GM19452 (cell line): ENCODE data around the gene AMZ2.

Experiments used
- ATAC-seq: cut with Tn5 transposase; IDR thresholded peaks from one replicate; pipeline ENCODE4 v1.9.1; 2021; ENCODE audit not compliant: unreplicated experiment

Gene AMZ2

DNA sequence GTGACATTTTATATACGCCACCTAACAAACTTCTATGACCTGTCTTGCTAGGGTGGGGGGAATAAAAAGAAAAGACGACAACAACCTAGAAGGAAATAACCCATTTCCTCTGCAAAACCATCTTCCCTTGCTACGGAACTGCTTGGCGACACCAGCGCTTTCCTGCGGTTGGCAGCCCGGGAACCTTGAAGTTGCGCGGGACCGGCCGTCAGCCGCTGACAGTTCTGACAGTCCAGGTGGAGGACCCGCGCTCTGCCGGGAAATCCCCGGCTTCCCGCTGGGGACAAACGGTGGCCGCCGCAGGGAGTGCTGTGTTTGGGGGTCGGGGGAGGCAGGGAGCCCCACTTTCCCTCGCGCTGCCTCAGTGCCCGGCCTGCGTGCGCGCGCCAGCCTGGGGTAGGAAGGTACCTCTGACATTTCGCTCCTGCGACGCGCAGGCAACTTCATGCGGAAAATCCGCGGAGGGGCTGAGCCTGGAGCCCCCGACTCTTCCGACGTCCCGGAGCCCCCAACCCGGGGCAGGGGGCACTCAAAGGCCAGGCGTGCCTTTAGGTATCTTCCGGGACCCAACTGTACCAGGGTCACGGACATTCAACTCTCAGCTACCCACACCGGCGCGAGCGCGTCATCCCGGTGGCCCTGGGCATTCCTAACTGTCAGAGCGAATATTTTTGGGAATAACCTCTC lies 42.6 kb downstream of the AMZ2 start:
- no peak for ATAC-seq

DNA sequence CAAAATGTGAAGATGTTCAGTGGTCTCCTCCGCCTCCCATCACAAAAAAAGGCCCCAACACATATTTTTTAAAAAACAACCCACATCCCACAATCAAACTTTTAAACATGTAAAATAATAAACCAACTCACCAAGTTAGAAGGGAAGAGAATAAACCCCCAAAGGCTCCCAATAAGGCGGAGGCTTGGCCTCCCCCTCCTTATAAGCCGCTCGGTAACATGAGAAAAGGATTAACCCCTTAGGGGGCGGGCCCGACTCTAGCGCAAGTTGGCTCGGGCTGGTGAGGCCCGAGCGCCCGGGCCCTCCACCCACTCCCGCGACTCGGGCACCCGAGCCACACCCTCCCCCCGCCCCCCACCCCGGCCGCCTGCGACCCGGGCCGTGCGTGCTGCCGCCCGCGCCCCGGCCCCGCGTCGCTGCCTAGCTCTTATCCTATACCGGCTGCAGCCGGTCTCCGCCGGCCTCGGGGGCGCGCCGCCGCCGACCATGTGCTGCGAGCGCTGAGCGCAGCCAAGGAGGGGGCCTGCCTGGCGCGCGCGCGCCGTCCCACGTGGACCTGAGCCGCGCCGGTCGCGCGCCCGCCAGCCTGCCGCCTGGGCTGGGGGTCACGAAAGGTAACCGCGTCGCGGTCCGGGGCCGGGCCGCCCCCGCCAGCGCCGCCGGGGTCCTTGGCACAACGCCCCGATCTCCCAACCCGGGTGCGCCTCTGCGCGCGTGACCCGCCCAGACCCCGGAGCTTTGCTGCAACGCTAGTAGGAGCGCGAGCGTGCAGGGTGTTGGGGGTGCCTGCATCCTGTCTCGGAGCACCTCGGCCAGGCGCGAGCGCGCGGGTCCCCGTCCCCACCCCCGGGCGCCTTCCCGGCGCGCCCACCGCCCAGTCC lies 43.4 kb downstream of the AMZ2 start, which contains the start of the genes ARSG and SLC16A6:
Gene ARSG (plus strand): TSS at position 541 of the 881 bp plus-strand sequence. CDS start 15,999 bp downstream, outside the sequence.
Gene SLC16A6 (minus strand): TSS at position 173 of the 881 bp plus-strand sequence. CDS start 12,807 bp downstream, outside the sequence.
- peak; percentile 51 for ATAC-seq

DNA sequence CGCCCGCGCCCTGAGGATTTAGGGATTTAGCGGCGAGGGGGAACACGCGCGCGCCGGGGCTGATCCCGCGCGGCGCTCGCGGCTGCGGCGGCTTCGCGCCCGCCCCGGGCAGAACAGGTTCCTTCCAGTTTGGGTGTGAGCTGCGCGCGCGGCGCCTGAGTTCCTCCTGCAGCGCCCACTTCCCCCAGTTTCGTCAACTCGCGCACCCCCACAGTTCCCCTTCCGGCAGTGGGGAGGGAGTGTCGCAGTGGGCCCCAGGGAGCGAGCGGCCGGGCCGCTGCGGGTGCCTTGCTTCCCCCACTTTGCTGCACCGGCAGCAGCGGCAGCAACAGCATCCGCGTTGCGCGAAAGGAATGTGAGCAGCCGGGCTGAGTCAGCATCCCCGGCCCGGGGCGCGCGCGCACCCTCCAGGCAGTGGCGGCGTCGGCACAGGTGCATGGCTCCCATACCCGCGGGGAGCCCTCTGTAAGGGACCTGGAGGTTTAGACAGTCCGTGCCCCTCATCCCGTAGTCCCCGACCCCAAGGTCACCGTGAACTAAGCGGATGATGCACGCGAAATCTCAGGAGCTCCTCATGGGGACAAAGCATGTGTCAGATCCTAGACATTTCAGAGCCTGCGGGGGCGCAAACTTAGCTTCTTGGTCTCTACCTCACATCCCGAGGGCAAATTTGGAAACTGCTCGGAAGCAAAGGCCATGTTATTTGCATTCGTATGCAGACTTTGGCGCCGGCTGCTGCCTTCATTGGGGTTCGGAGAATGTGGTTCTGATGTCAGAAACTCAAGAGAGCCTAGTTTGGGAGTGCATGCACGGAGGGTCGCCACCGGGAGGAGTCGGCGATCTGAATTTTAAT lies 44.2 kb downstream of the AMZ2 start:
- peak; percentile 54 for ATAC-seq

DNA sequence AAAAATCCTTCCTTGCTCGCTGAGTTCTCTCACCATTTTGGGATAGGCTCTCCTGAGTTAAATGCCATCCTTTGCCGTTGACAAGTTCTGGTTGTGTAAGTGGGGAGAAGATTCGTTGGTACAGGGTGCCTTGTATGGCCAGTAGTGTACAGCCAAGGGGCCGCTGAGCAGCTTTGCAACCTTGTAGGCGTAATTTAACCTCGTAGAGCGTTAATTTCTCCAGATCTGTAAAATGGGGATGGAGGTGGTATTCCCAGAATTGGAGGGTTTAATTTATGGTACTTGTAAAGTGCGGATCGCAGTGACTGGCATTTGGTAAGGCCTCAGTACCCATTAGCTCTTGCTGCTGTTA lies 44.8 kb downstream of the AMZ2 start:
- ATAC-seq = no peak

DNA sequence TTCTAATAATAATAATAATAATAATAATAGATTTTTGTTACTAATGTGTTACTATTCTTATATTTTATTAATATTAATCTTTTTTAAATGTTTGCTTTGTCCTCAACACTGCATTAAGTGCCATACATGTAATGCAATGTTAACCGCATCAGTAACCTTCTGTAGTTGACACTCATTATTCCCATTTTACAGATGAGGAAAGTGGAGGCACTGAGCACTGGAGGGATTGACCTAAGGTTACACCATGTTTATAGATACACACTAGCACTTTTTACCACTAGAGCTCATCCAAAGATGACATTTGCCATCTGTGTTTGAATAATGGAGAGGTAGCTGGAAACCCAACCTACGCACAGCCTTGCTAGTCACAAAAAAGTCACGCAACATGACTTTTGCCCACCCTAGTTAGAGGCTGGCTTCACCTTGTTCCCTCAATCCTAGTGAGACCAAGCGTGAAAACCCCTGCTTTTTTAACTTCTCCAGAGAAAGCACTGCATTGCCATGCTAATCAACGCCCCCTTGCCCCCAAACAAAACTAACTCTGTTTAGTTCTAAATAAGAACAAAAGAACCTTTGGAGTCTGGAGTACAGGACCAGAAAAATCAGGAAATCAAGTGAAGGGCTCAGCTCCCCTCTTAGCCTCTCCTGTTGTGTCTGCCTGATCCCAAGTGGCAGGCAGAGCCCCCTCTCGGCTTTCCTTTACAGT lies 45.8 kb downstream of the AMZ2 start:
- ATAC-seq = no peak

DNA sequence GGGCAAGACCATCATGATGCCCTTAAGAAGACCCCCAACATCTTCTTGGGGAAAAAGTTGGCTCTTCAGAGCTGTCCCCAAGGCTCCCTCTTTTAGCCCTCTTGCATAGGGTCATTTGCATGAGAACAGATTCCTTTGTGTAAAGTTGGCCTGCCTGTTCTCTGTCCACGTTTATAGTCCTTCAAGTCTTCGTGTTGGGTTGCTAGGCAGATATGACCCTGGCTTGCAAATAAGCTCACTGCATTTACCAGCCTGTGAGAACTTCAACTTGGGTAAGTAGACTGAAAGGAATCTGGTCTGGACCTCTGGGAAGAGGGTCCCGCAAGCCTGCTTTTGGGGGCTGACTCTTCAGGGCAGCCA lies 46.3 kb downstream of the AMZ2 start:
- ATAC-seq = no peak

DNA sequence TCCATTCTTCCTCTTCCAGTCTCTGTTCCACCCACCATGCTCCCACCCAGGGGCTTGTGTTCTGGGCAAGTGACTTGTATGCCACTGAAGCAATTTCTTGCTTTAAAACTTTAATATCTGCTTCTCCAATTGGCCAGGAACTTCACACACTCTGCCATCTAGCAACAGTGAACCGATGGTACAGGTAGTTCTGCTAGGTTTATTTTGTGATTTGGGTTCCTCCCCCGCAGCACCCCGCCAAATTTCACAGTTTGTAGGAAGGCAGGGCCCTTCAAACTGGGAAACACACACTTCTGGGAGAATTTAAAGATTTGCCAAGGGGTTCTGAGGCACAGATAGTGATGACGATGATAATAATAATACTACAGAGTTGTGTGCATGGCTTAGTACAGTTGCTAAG lies 46.8 kb downstream of the AMZ2 start:
- no peak for ATAC-seq

DNA sequence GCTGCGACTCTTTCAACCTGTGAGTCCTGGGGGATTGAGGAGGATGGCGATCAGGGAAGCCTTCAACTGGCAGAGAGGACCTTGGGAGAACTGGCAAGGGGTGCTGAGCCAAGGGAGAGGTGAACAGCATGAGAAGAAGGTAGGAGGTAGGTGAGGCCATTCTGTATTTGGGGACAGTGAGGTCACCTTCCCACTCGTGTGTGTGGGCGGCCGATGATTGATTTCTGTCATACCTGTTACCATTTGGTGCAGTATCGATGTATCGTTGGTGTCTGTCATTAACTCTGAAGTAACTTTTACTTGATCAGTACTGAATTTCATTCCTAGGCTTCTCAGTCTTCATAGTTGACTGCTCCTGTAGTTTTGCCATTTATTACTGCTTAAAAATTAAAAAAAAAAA lies 47.2 kb downstream of the AMZ2 start:
- no peak for ATAC-seq

DNA sequence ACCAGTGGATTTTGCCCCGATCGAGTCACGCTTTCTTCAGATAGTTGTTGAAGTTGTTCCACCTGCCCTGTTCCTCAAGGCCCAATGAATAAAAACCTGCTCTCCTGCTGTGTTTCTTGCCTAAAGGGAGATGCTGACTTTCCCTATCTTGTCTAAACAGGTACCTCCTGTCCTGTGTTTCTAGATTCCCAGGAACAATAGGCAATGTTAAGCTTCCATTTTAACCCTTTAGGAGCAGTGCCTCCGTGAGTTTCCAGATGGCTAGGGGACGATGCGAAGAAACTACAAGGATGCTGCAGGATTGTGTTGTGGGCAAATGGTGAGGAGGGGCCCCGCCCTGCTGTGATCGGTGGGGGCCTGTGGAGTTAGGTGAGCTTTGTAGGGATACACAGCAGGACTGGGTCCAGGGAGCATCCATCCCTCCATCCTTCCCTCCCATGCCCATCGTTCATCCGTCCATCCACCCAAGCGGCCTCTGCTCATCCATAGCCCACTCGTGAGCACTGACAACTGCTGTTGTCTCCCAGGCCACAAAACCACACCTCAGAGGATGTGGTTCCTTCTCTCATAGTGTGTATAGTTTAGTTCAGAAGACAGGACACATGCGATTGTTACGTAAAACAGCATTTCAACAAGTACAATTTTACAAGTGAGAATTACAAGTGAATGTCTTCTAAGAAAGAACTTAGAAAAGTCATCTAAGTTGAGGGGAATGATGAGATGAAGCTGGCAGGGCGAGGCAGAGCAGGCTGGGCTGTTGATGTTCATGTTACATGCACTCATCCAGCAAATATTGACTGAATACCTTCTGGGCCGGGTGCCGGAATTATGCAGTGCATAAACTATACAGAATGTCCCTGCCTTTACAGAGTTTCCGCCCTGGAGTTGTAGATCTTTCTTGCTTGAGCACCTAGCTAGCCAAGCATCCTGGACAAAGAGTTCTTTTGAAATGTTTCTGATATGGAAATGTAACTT lies 48.7 kb downstream of the AMZ2 start:
- no peak for ATAC-seq

DNA sequence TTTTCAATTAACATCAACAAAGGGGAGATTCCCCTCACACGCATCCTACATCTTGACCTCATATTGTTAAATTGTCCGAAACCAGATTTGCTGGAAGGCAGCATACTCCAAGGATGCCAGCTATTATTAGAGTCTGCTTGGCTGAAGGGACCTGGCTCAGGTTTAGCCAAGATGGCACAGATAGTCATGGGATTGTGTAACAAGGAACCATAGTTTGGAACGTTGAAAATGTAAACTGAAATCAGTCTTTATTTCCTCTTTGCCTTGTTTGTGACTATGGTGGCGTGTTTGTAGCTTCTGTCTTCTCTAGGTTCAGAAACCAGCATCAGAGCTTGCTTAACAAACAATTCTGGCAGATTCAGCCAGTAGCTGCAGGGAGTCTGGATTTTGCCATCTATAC lies 49.4 kb downstream of the AMZ2 start:
- no peak for ATAC-seq

DNA sequence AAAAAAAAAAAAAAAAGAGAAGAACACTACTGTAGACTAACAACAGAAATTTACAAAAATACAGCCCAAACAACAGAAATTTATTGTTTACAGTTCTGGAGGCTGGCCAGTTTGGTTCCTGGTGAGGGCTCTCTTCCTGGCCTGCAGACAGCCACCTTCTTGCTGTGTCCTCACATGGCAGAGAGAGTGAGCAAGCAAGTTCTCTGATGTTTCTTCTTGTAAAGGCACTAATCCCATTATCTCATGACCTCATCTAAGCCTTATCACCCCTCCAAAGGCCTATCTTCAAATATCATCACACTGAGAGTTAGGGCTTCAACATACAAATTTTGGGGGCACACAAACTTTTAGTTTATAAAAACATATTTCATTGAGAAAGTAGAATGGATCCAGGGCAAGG lies 50.8 kb downstream of the AMZ2 start:
- no peak for ATAC-seq

DNA sequence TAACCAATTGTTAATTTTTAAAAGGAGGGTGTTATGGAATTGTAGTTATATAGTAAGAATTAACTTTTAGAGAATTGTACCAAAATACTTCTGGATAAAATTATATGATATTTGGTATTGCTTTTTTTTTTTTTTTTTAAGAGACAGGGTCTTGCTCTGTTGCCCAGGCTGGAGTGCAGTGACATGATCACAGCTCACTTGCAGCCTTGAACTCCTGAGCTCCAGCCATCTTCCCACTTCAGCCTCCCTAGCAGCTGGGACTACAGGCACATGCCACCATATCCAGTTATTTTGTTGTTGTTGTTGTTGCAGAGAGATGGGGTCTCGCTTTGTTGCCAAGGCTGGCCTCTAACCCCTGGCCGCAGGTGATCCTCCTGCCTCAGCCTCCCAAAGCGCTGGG lies 52.0 kb downstream of the AMZ2 start:
- no peak for ATAC-seq

DNA sequence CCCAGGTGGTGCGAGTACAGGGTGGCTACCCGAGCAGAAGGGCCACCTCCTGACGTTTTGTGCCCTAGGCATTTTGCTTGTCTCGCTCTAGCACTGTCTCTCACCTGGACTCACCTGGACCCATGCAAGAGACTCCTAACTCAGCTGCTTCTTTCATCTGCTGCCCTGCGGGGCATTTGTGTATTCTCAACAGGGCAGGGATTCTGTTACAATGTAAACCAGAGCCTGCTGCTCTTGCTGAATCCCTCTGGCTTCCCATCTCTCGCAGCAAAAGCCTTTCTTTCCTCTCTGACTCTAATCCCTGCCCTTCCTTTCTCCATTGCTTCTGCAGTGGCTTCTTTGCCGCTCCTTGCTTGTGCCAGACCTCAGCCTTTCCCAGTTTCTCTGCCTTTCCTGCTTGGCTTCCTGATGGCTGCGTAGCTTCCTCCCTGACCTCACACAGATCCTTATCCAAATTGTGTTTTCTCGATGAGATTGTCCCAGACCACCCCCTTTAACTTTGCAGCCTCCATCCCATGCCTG lies 53.7 kb downstream of the AMZ2 start:
- ATAC-seq = no peak

DNA sequence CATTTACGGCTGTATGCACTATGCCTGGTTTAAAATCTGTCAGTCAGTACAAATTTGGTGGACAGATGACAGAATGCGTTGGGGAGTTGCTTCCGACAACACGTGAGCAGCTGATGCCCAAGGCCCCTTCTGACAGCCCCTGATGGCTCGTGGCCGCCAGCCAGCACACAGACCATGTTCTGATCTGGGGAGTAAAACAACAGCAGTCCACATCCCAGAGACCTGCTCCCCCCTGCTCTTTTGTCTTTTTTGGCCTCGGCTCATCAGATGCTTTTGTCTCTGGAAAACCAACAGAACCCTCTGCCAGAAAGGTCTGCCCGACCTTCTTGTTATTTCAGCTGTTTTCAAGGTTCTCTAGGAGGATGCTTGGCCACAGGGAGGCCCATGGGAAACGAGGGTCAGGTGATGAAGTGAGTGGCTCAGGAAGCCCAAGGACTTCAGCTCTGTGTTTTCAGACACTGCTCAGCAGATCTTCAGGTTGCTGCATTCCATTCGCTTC lies 54.3 kb downstream of the AMZ2 start:
- no peak for ATAC-seq

DNA sequence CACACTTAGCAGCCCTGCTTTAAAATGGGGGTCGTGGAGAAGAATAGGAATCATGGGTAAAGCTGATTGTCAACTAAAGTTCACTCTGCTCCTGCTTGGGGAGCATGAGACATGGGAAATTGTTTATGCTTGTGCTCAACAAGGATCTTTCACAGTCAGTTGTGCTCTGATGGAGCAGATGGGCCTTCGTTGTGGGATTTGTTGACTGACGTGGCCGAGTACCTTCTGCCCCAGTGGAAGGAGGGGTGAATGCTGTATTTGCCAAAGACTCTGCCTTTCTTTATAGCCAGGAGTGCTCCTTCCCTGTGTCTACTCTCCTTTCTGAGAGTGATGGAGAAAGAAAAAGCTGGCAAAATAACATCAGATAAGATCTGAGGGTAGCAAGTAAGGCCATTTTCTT lies 54.8 kb downstream of the AMZ2 start:
- no peak for ATAC-seq

DNA sequence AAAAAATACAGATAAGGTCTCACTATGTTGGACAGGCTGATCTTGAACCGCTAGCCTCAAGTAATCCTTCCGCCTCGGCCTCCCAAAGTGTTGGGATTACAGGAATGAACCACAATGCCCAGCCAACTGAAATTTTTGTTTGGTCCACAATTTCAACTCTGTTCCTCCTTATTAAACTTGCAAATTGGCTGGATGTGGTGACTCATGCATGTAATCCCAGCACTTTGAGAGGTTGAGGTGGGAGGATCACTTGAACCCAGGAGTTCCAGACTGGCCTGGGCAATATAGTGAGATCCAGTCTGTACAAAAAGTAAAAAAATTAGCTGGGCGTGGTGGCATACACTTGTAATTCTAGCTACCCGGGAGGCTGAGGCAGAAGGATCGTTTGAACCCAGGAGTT lies 56.9 kb downstream of the AMZ2 start:
- no peak for ATAC-seq

DNA sequence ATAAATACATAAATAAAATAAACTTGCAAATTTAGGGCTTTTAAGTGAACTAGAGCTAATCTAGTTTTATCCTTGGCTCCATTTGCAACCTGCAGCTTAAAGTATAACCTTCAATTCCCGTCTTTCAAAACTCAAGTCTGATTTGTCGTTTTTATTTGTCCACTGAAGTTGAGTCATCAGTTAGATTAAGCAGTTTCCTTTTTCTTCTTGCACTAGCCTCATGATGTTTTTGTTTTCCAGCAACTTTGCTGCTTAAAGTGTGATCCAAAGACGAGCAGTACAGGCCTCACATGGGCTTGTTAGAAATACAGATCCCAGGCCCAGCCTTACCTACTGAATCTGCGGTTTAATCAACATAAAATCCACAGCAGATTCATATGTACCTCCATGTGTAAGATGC lies 57.3 kb downstream of the AMZ2 start:
- no peak for ATAC-seq
